Measurements from ENCODE around the gene ATG4B.

- TF ChIP-seq CTCF (IDR thresholded peaks at IDR 0.05) (no peak), POLR2A (IDR thresholded peaks at IDR 0.05) (no peak), POLR2AphosphoS5 (IDR thresholded peaks at IDR 0.05) (no peak)
Observed at GRCh38 chr2:241595600-241596140, 41.8 kb upstream of the ATG4B start.
